ENCODE data around the gene ZNF77.
"Not testable (repeated sequence)": the region's sequence is repeated elsewhere in the genome, so short reads cannot be mapped to it uniquely, and the experiment has no call there.

The ZNF77 gene

GRCh38 chr19:2973229-2973628 lies 28.5 kb upstream of the ZNF77 start:
- in situ Hi-C loops (cut with MboI; ENCODE audit: low sequenced_read_pairs), result loop anchor here (25.0 kb wide), 1 partner anchor 139 kb away; no protein-coding TSS in a partner anchor

- in situ Hi-C loops (cut with MboI; ENCODE audit: low sequenced_read_pairs), result loop anchor here (25.0 kb wide), 1 partner anchor 142 kb away; no protein-coding TSS in a partner anchor
Measured at GRCh38 chr19:2970201-2970835, 25.5 kb upstream of the ZNF77 start.

- in situ Hi-C loops (cut with MboI; ENCODE audit: low sequenced_read_pairs), result loop anchor here (25.0 kb wide), 1 partner anchor 143 kb away; no protein-coding TSS in a partner anchor
Measured at GRCh38 chr19:2969104-2969504, 24.3 kb upstream of the ZNF77 start.

- in situ Hi-C loops (cut with MboI; ENCODE audit: low sequenced_read_pairs), result loop anchor here (25.0 kb wide), 1 partner anchor 144 kb away; no protein-coding TSS in a partner anchor
Measured at GRCh38 chr19:2967972-2968371, 23.2 kb upstream of the ZNF77 start.

GRCh38 chr19:2964874-2965273 lies 20.1 kb upstream of the ZNF77 start:
- in situ Hi-C loops (cut with MboI; ENCODE audit: low sequenced_read_pairs), result loop anchor here (25.0 kb wide), 1 partner anchor 147 kb away; no protein-coding TSS in a partner anchor

- in situ Hi-C loops (cut with MboI; ENCODE audit: low sequenced_read_pairs), result loop anchor here (25.0 kb wide), 1 partner anchor 149 kb away; no protein-coding TSS in a partner anchor
Measured at GRCh38 chr19:2963631-2964030, 18.9 kb upstream of the ZNF77 start.

GRCh38 chr19:2963122-2963521 lies 18.4 kb upstream of the ZNF77 start:
- in situ Hi-C loops (cut with MboI; ENCODE audit: low sequenced_read_pairs), result loop anchor here (25.0 kb wide), 1 partner anchor 149 kb away; no protein-coding TSS in a partner anchor

- in situ Hi-C loops (cut with MboI; ENCODE audit: low sequenced_read_pairs), result loop anchor here (25.0 kb wide), 1 partner anchor 150 kb away; no protein-coding TSS in a partner anchor
Measured at GRCh38 chr19:2962018-2962670, 17.4 kb upstream of the ZNF77 start.

- in situ Hi-C loops (cut with MboI; ENCODE audit: low sequenced_read_pairs), result loop anchor here (25.0 kb wide), 1 partner anchor 152 kb away; no protein-coding TSS in a partner anchor
Measured at GRCh38 chr19:2960120-2960519, 15.3 kb upstream of the ZNF77 start.

- in situ Hi-C loops (cut with MboI; ENCODE audit: low sequenced_read_pairs), result loop anchor here (25.0 kb wide), 1 partner anchor 155 kb away; no protein-coding TSS in a partner anchor
Measured at GRCh38 chr19:2957160-2957559, 12.4 kb upstream of the ZNF77 start.

- in situ Hi-C loops (cut with MboI; ENCODE audit: low sequenced_read_pairs), result loop anchor here (25.0 kb wide), 1 partner anchor 159 kb away; no protein-coding TSS in a partner anchor
Measured at GRCh38 chr19:2952953-2953481, 8.2 kb upstream of the ZNF77 start.

GRCh38 chr19:2950286-2951124 lies 5.7 kb upstream of the ZNF77 start:
- in situ Hi-C loops (cut with MboI; ENCODE audit: low sequenced_read_pairs), result loop anchor here (25.0 kb wide), 1 partner anchor 162 kb away; no protein-coding TSS in a partner anchor

- in situ Hi-C loops (cut with MboI; ENCODE audit: low sequenced_read_pairs), result loop anchor here (25.0 kb wide), 1 partner anchor 162 kb away; no protein-coding TSS in a partner anchor
Measured at GRCh38 chr19:2949939-2950285, 5.1 kb upstream of the ZNF77 start.

- in situ Hi-C loops (cut with MboI; ENCODE audit: low sequenced_read_pairs), result no loop called here
Measured at GRCh38 chr19:2945575-2946184, 909 bp upstream of the ZNF77 start.

- in situ Hi-C loops (cut with MboI; ENCODE audit: low sequenced_read_pairs), result no loop called here
Measured at GRCh38 chr19:2944403-2944774, 382 bp downstream of the ZNF77 start.

GRCh38 chr19:2942928-2943640 lies 1.7 kb downstream of the ZNF77 start:
- in situ Hi-C loops (cut with MboI; ENCODE audit: low sequenced_read_pairs), result no loop called here

GRCh38 chr19:2935863-2936262 lies 8.9 kb downstream of the ZNF77 start:
- in situ Hi-C loops (cut with MboI; ENCODE audit: low sequenced_read_pairs), result not testable (repeated sequence)

GRCh38 chr19:2933490-2933910 lies 11.3 kb downstream of the ZNF77 start:
- in situ Hi-C loops (cut with MboI; ENCODE audit: low sequenced_read_pairs), result no loop called here

GRCh38 chr19:2927032-2927430 lies 17.7 kb downstream of the ZNF77 start:
- in situ Hi-C loops (cut with MboI; ENCODE audit: low sequenced_read_pairs), result no loop called here

Data from HL-60/S4 treated with retinoic acid at 250 ng/mL for 4 days and 3 days (cell line).